ENCODE results near the gene PLEKHA8. TPM values are rescaled to one million over a fixed set of nuclear protein-coding genes. Genes with fewer than 3 reads are reported as not detected.

The PLEKHA8 gene
- total RNA-seq, 1 donor from 2014 or later: 20.3 TPM

DNA sequence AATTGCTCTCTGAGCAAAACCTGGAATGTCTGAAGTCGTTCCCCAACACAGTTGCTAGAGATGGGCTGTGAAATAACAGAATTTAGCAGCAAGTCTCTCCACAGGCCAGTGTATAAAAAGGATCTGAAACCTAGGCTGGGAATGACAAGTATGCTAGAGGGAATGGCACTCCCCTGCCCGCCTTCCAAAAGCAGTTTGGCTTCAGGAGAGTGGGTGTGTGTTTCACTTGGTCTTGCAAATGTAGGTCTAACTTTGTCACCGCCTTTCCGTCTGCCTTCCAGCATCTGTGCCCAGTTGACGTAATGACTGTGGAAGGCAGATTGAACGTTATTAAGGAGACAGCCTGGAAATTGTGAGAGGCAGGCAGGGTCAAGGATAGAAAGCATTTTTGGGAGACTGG lies 88.6 kb downstream of the PLEKHA8 start:
- H3K4me3 Mint-ChIP-seq (ENCODE audit: unreplicated experiment): no peak overlapping the region
- peaks cover 11% of the 10 kb centered on the region for H3K36me3 Mint-ChIP-seq (ENCODE audit: low read depth)
- no peaks in the 10 kb centered on the region for H3K27me3 Mint-ChIP-seq (ENCODE audit: low read depth)
- H3K27ac Mint-ChIP-seq (ENCODE audit: unreplicated experiment): peak overlapping the region; percentile 73
- TF ChIP-seq, protein P1, sequence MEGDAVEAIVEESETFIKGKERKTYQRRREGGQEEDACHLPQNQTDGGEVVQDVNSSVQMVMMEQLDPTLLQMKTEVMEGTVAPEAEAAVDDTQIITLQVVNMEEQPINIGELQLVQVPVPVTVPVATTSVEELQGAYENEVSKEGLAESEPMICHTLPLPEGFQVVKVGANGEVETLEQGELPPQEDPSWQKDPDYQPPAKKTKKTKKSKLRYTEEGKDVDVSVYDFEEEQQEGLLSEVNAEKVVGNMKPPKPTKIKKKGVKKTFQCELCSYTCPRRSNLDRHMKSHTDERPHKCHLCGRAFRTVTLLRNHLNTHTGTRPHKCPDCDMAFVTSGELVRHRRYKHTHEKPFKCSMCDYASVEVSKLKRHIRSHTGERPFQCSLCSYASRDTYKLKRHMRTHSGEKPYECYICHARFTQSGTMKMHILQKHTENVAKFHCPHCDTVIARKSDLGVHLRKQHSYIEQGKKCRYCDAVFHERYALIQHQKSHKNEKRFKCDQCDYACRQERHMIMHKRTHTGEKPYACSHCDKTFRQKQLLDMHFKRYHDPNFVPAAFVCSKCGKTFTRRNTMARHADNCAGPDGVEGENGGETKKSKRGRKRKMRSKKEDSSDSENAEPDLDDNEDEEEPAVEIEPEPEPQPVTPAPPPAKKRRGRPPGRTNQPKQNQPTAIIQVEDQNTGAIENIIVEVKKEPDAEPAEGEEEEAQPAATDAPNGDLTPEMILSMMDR (IDR thresholded peaks at IDR 0.05): no peak
- H3K9me3 Mint-ChIP-seq (ENCODE audit: low read depth): peaks cover 10% of the 10 kb centered on the region
- peaks cover 11% of the 10 kb centered on the region for H3K4me1 Mint-ChIP-seq (ENCODE audit: low read depth)
- DNase-seq (ENCODE audit: low spot score): no peak

DNA sequence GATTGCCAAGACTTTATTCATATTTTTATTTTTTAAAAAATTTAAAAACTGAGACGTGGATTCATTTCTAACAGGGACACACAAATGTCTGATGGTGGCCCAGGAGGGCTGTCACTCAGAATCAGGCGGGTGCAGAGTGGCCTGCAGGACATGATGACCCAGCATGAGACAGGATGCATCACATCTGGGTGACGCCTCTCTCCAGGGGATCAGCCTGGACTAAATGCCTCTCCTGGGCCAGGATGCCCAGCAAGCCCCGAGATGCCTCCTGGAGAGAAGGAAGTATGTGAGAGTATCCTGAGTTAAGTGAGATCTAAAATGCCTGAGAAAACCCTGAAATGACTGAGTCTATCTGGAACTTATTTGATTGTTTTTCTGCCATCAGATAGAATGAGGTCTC lies 89.7 kb downstream of the PLEKHA8 start:
- peaks cover 8% of the 10 kb centered on the region for H3K9me3 Mint-ChIP-seq (ENCODE audit: low read depth)
- peak overlapping the region; percentile 45 for H3K27ac Mint-ChIP-seq (ENCODE audit: unreplicated experiment)
- TF ChIP-seq, protein P1 (IDR thresholded peaks at IDR 0.05): no peak

DNA sequence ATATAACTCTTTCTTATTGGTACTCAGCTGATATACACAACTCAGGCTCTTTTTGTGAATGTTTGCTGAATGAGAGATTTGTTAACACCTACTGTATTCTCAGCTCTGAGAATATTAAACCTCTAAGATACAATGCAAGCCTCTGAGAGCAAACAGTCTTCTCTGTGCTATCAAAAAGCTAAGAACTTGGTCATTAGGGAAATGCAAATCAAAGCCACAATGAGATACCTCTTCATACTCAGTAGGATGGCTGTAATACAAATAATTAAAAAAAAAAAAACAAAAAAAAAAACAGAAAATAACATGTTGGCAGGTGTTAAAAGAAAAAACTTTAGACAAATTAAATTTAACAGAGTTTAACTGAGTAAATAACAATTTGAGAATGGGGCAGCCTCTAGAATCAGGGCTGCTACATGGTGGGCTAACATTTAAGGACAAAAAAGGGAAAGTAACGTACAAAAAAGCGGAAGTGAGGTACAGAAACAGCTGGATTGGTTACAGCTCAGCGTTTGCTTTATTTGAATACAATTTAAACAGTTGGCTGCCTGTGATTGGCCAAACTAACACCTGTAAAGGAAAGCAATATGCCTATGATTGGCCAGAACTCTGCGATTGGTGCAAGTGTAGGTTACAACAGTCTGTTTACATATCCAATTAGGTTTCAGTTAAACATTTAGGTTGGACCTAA lies 91.8 kb downstream of the PLEKHA8 start:
- H3K4me3 Mint-ChIP-seq (ENCODE audit: unreplicated experiment): no peak overlapping the region
- H3K4me1 Mint-ChIP-seq (ENCODE audit: low read depth): peaks cover 11% of the 10 kb centered on the region
- H3K9me3 Mint-ChIP-seq (ENCODE audit: low read depth): no peaks in the 10 kb centered on the region
- H3K36me3 Mint-ChIP-seq (ENCODE audit: low read depth): no peaks in the 10 kb centered on the region
- TF ChIP-seq, protein P1 (IDR thresholded peaks at IDR 0.05): no peak
- H3K27me3 Mint-ChIP-seq (ENCODE audit: low read depth): no peaks in the 10 kb centered on the region
- no peak overlapping the region for H3K27ac Mint-ChIP-seq (ENCODE audit: unreplicated experiment)
- DNase-seq (ENCODE audit: low spot score): no peak

More for the DNA sequence above, 89.7 kb downstream of the PLEKHA8 start:
- Mint-ChIP-seq H3K36me3 (ENCODE audit: low read depth) (peaks cover 8% of the 10 kb centered on the region), H3K4me1 (ENCODE audit: low read depth) (peaks cover 11% of the 10 kb centered on the region), H3K4me3 (ENCODE audit: unreplicated experiment) (no peak overlapping the region), H3K27me3 (ENCODE audit: low read depth) (no peaks in the 10 kb centered on the region)
- DNase-seq (ENCODE audit: low spot score): no peak

DNA sequence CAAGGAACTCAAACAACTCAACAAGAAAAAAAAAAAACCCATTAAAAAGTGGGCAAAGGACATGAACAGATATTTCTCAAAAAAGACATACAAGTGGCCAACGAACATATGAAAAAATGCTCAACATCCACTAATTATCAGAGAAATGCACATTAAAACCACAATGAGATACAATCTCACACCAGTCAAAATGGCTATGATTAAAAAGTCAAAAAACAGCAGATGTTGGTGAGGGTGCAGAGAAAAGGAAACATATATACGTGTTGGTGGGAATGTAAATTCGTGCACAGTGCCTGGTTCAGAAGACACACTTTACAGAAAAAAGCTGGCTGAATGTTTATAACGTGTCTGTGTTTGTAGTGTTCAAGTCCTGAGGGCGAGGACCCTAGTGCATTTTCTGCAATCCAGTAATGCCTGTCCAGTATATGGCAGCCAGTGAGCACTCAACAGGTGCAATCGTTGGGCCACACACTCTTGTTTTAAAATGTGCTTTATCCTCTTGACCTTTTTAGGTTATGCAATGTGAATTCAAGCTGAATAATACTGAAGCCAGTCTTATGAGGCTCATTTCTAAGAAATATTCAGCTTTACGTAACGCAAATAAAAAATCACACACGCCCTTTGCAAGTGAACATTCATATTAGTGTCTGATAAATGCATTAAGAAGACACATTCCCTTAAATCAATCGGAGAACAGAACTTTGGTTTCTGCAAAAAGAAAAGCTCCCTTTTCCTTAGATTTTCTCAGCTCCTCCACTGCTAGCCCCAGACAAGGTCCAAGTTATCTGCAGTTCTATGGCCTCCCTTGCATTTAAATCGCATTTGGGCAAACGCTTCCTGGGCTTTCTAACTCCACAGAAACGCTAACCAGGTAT lies 105.8 kb downstream of the PLEKHA8 start:
- H3K27ac Mint-ChIP-seq (ENCODE audit: unreplicated experiment): peak overlapping the region; percentile 54
- no peaks in the 10 kb centered on the region for H3K27me3 Mint-ChIP-seq (ENCODE audit: low read depth)
- H3K9me3 Mint-ChIP-seq (ENCODE audit: low read depth): no peaks in the 10 kb centered on the region
- no peak for DNase-seq (ENCODE audit: low spot score)
- peaks cover 2% of the 10 kb centered on the region for H3K36me3 Mint-ChIP-seq (ENCODE audit: low read depth)
- peaks cover 8% of the 10 kb centered on the region for H3K4me1 Mint-ChIP-seq (ENCODE audit: low read depth)
- TF ChIP-seq, protein P1 (IDR thresholded peaks at IDR 0.05): no peak
- H3K4me3 Mint-ChIP-seq (ENCODE audit: unreplicated experiment): peak overlapping the region; percentile 81

DNA sequence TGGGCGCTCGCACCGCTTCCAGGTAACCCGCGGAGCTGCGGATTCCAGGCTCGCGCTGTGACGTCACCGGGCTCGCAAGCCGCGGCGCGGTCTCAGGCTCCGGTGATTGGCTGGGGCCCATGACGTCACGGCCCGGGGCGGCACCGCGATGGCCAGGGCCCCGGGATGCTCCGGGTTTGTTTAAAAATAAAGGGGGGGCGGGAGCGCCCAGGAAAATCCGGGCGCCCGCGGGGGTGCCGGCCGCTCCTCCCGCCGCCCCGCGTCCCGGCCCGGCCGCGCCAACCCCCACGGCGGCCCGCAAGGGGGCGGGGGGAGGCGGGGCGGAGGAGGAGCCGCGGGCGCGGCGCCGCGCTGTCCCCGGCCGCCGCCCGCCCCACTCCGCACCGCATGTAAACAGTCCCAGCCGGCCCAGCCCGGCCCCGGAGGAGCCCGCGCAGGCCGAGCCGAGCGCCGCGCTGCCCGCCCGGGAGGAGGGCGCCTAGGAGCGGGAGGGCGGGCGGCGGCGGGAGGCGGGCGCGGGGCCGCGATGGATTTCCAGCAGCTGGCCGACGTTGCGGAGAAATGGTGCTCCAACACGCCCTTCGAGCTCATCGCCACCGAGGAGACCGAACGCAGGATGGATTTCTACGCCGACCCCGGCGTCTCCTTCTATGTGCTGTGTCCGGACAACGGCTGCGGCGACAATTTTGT lies 106.5 kb downstream of the PLEKHA8 start, which contains the start of gene MTURN:
MTURN (plus strand) TSS at position 376 of the 690 bp plus-strand sequence; CDS start at position 527, 151 bp downstream.
- TF ChIP-seq, protein P1 (IDR thresholded peaks at IDR 0.05): no peak
- no peaks in the 10 kb centered on the region for H3K36me3 Mint-ChIP-seq (ENCODE audit: low read depth)
- DNase-seq (ENCODE audit: low spot score): no peak
- H3K27ac Mint-ChIP-seq (ENCODE audit: unreplicated experiment): peak within 1 kb of the TSS; percentile 54
- H3K27me3 Mint-ChIP-seq (ENCODE audit: low read depth): no peaks in the 10 kb centered on the region
- peaks cover 8% of the 10 kb centered on the region for H3K4me1 Mint-ChIP-seq (ENCODE audit: low read depth)
- peak within 1 kb of the TSS; percentile 81 for H3K4me3 Mint-ChIP-seq (ENCODE audit: unreplicated experiment)
- no peaks in the 10 kb centered on the region for H3K9me3 Mint-ChIP-seq (ENCODE audit: low read depth)

Data from chondrocyte (in vitro differentiated cells).